Measurements from ENCODE around the gene KY. TPM values are rescaled to one million over a fixed set of nuclear protein-coding genes. Genes with fewer than 3 reads are reported as not detected.

KY gene
- total RNA-seq, 4 donors from 2014 or later: 0.19 to 1.2 TPM; not detected in 2

- TF ChIP-seq CTCF (IDR thresholded peaks at IDR 0.05) (no peak), POLR2A (IDR thresholded peaks at IDR 0.05) (no peak)
- Histone ChIP-seq H3K4me1 (peaks cover 7 to 23% (median 13%) of the 10 kb centered on the region in 3 donors), H3K36me3 (no peaks in the 10 kb centered on the region), H3K27ac (no peak overlapping the region), H3K27me3 (no peaks in the 10 kb centered on the region), H3K4me3 (no peak overlapping the region), H3K9me3 (no peaks in the 10 kb centered on the region)
- no peak for DNase-seq
- 43 to 48% methylated on average over 1 of the region's 1 CpG for WGBS, 2 donors
- intact Hi-C loops (cut with DNase I): no loop called here
Observed at GRCh38 chr3:134690226-134690625, 39.4 kb upstream of the KY start.

- no peak for TF ChIP-seq CTCF (IDR thresholded peaks at IDR 0.05)
- no peak for TF ChIP-seq POLR2A (IDR thresholded peaks at IDR 0.05)
- intact Hi-C loops (cut with DNase I): no loop called here
- WGBS, 2 donors: 63 to 88% methylated on average over 2 of the region's 2 CpGs
- Histone ChIP-seq H3K27me3 (no peaks in the 10 kb centered on the region), H3K9me3 (no peaks in the 10 kb centered on the region), H3K4me1 (no peaks in the 10 kb centered on the region), H3K4me3 (no peak overlapping the region), H3K36me3 (no peaks in the 10 kb centered on the region), H3K27ac (no peak overlapping the region)
- no peak for DNase-seq
Observed at GRCh38 chr3:134687642-134688041, 36.8 kb upstream of the KY start.

GRCh38 chr3:134685929-134686802 is 35.3 kb upstream of the KY start:
- 65 to 70% methylated on average over 4 to 5 of the region's 7 CpGs for WGBS, 2 donors
- no peak for TF ChIP-seq CTCF (IDR thresholded peaks at IDR 0.05)
- intact Hi-C loops (cut with DNase I): no loop called here
- H3K4me1 ChIP-seq: no peaks in the 10 kb centered on the region
- H3K27ac ChIP-seq: no peak overlapping the region
- no peaks in the 10 kb centered on the region for H3K36me3 ChIP-seq
- H3K4me3 ChIP-seq: no peak overlapping the region
- H3K9me3 ChIP-seq: no peaks in the 10 kb centered on the region
- no peak for DNase-seq
- H3K27me3 ChIP-seq: no peaks in the 10 kb centered on the region

GRCh38 chr3:134682196-134682880 is 31.5 kb upstream of the KY start:
- no peak for DNase-seq
- WGBS, 2 donors: 68 to 73% methylated on average over 7 of the region's 7 CpGs
- TF ChIP-seq CTCF (IDR thresholded peaks at IDR 0.05) (no peak), POLR2A (IDR thresholded peaks at IDR 0.05) (no peak)
- Histone ChIP-seq H3K4me3 (no peak overlapping the region), H3K36me3 (no peaks in the 10 kb centered on the region), H3K4me1 (no peaks in the 10 kb centered on the region), H3K27ac (no peak overlapping the region), H3K9me3 (no peaks in the 10 kb centered on the region), H3K27me3 (no peaks in the 10 kb centered on the region)
- intact Hi-C loops (cut with DNase I): no loop called here

GRCh38 chr3:134681522-134681900 is 30.7 kb upstream of the KY start:
- no peak for DNase-seq
- no peak overlapping the region for H3K4me3 ChIP-seq
- H3K9me3 ChIP-seq: no peaks in the 10 kb centered on the region
- TF ChIP-seq POLR2A (IDR thresholded peaks at IDR 0.05) (no peak), CTCF (IDR thresholded peaks at IDR 0.05) (no peak)
- no peaks in the 10 kb centered on the region for H3K4me1 ChIP-seq
- 64 to 74% methylated on average over 6 of the region's 6 CpGs for WGBS, 2 donors
- intact Hi-C loops (cut with DNase I): no loop called here
- H3K36me3 ChIP-seq: no peaks in the 10 kb centered on the region
- H3K27ac ChIP-seq: no peak overlapping the region
- H3K27me3 ChIP-seq: no peaks in the 10 kb centered on the region
